ENCODE results near the gene IDH3B. TPM values are rescaled to one million over a fixed set of nuclear protein-coding genes. Genes with fewer than 3 reads are reported as not detected.

The IDH3B gene
- total RNA-seq, 1 donor from 2014 or later = 103 TPM

- H3K4me1 Mint-ChIP-seq (ENCODE audit: low read depth, unreplicated experiment) = no peaks in the 10 kb centered on the region
- TF ChIP-seq CTCF (IDR thresholded peaks at IDR 0.05; ENCODE audit: partially characterized antibody, unreplicated experiment) = no peak
- no peak overlapping the region for H3K4me3 Mint-ChIP-seq (ENCODE audit: unreplicated experiment)
- H3K27me3 Mint-ChIP-seq (ENCODE audit: unreplicated experiment) = peaks cover 4% of the 10 kb centered on the region
- no peak for DNase-seq
- no peak overlapping the region for H3K27ac Mint-ChIP-seq (ENCODE audit: unreplicated experiment)
- peaks cover 7% of the 10 kb centered on the region for H3K9me3 Mint-ChIP-seq (ENCODE audit: unreplicated experiment)
- H3K36me3 Mint-ChIP-seq (ENCODE audit: unreplicated experiment) = peaks cover 6% of the 10 kb centered on the region
Measured at GRCh38 chr20:2619337-2619736, 44.7 kb downstream of the IDH3B start.

GRCh38 chr20:2618815-2619214, 45.2 kb downstream of the IDH3B start:
- peaks cover 4% of the 10 kb centered on the region for H3K27me3 Mint-ChIP-seq (ENCODE audit: unreplicated experiment)
- no peak overlapping the region for H3K4me3 Mint-ChIP-seq (ENCODE audit: unreplicated experiment)
- no peak overlapping the region for H3K27ac Mint-ChIP-seq (ENCODE audit: unreplicated experiment)
- no peaks in the 10 kb centered on the region for H3K4me1 Mint-ChIP-seq (ENCODE audit: low read depth, unreplicated experiment)
- peaks cover 6% of the 10 kb centered on the region for H3K36me3 Mint-ChIP-seq (ENCODE audit: unreplicated experiment)
- no peak for DNase-seq
- no peak for TF ChIP-seq CTCF (IDR thresholded peaks at IDR 0.05; ENCODE audit: partially characterized antibody, unreplicated experiment)
- peaks cover 7% of the 10 kb centered on the region for H3K9me3 Mint-ChIP-seq (ENCODE audit: unreplicated experiment)

- H3K36me3 Mint-ChIP-seq (ENCODE audit: unreplicated experiment) = peaks cover 6% of the 10 kb centered on the region
- no peak overlapping the region for H3K4me3 Mint-ChIP-seq (ENCODE audit: unreplicated experiment)
- peaks cover 4% of the 10 kb centered on the region for H3K27me3 Mint-ChIP-seq (ENCODE audit: unreplicated experiment)
- no peak for DNase-seq
- H3K4me1 Mint-ChIP-seq (ENCODE audit: low read depth, unreplicated experiment) = no peaks in the 10 kb centered on the region
- H3K9me3 Mint-ChIP-seq (ENCODE audit: unreplicated experiment) = peaks cover 7% of the 10 kb centered on the region
- no peak for TF ChIP-seq CTCF (IDR thresholded peaks at IDR 0.05; ENCODE audit: partially characterized antibody, unreplicated experiment)
- H3K27ac Mint-ChIP-seq (ENCODE audit: unreplicated experiment) = no peak overlapping the region
Measured at GRCh38 chr20:2617099-2617714, 46.8 kb downstream of the IDH3B start.

GRCh38 chr20:2616634-2617033, 47.4 kb downstream of the IDH3B start:
- Mint-ChIP-seq H3K9me3 (ENCODE audit: unreplicated experiment) (peaks cover 7% of the 10 kb centered on the region), H3K4me1 (ENCODE audit: low read depth, unreplicated experiment) (no peaks in the 10 kb centered on the region), H3K27ac (ENCODE audit: unreplicated experiment) (no peak overlapping the region), H3K4me3 (ENCODE audit: unreplicated experiment) (no peak overlapping the region), H3K27me3 (ENCODE audit: unreplicated experiment) (peaks cover 4% of the 10 kb centered on the region), H3K36me3 (ENCODE audit: unreplicated experiment) (peaks cover 6% of the 10 kb centered on the region)
- no peak for TF ChIP-seq CTCF (IDR thresholded peaks at IDR 0.05; ENCODE audit: partially characterized antibody, unreplicated experiment)
- no peak for DNase-seq

- Mint-ChIP-seq H3K4me1 (ENCODE audit: low read depth, unreplicated experiment) (peaks cover 9% of the 10 kb centered on the region), H3K27me3 (ENCODE audit: unreplicated experiment) (peaks cover 2% of the 10 kb centered on the region), H3K27ac (ENCODE audit: unreplicated experiment) (no peak overlapping the region), H3K9me3 (ENCODE audit: unreplicated experiment) (peaks cover 5% of the 10 kb centered on the region), H3K36me3 (ENCODE audit: unreplicated experiment) (peaks cover 5% of the 10 kb centered on the region), H3K4me3 (ENCODE audit: unreplicated experiment) (no peak overlapping the region)
- DNase-seq = no peak
- no peak for TF ChIP-seq CTCF (IDR thresholded peaks at IDR 0.05; ENCODE audit: partially characterized antibody, unreplicated experiment)
Measured at GRCh38 chr20:2612073-2612472, 51.9 kb downstream of the IDH3B start.

Measured in glutamatergic neuron (in vitro differentiated cells).